HEK293T (cell line): Measurements from ENCODE around the gene GGT6.

Experiments used
- CTCF ChIA-PET: fragments of 350-600 bp; formaldehyde crosslinking; extraction: SDS; loops from one replicate; lab custom pipeline; 2021; ENCODE audit warnings: antibody characterized with exemption, inconsistent platforms; lab: Yijun Ruan, JAX
- POLR2A ChIA-PET: fragments of 350-600 bp; formaldehyde crosslinking; extraction: SDS; loops from one replicate; lab custom pipeline; 2020; ENCODE audit warnings: antibody characterized with exemption, inconsistent platforms; lab: Yijun Ruan, JAX
- DNase-seq: peaks from one replicate; pipeline ENCODE4 v3.0.0; 2012; ENCODE audit warnings: mixed read lengths; ENCODE audit errors: extremely low spot score
- ARNT ChIP-seq: fragments of 450-650 bp; IDR thresholded peaks from 2 replicates; pipeline ENCODE4 v1.6.1; 2017; ENCODE audit warnings: mild to moderate bottlenecking
- BHLHE40 ChIP-seq: fragments of 450-650 bp; IDR thresholded peaks from 2 replicates; pipeline ENCODE4 v1.6.1; 2016; ENCODE audit warnings: mild to moderate bottlenecking, moderate library complexity, borderline replicate concordance
- CTBP1 ChIP-seq: fragments of 450-650 bp; IDR thresholded peaks from 2 replicates; pipeline ENCODE4 v1.6.1; 2016; ENCODE audit warnings: borderline replicate concordance
- ELF4 ChIP-seq: fragments of 450-650 bp; IDR thresholded peaks from 2 replicates; pipeline ENCODE4 v1.6.1; 2017; ENCODE audit warnings: antibody characterized with exemption
- FOXA1 ChIP-seq: fragments of 450-650 bp; IDR thresholded peaks from 2 replicates; pipeline ENCODE4 v1.6.1; 2016; ENCODE audit warnings: mild to moderate bottlenecking
- FOXK2 ChIP-seq: fragments of 450-650 bp; IDR thresholded peaks from 2 replicates; pipeline ENCODE4 v1.6.1; 2016; ENCODE audit warnings: mild to moderate bottlenecking
- FOXM1 ChIP-seq: fragments of 450-650 bp; IDR thresholded peaks from 2 replicates; pipeline ENCODE4 v1.6.1; 2017; ENCODE audit warnings: mild to moderate bottlenecking, borderline replicate concordance
- HDGF ChIP-seq: fragments of 450-650 bp; IDR thresholded peaks from 2 replicates; pipeline ENCODE4 v1.6.1; 2017; ENCODE audit warnings: antibody characterized with exemption, borderline replicate concordance
- L3MBTL2 ChIP-seq: fragments of 450-650 bp; conservative IDR thresholded peaks from 2 replicates; pipeline ENCODE4 v1.6.1; 2016; ENCODE audit warnings: mild to moderate bottlenecking
- LEF1 ChIP-seq: fragments of 450-650 bp; IDR thresholded peaks from 2 replicates; pipeline ENCODE4 v1.6.1; 2017; ENCODE audit warnings: mild to moderate bottlenecking, borderline replicate concordance
- NFRKB ChIP-seq: fragments of 450-650 bp; IDR thresholded peaks from 2 replicates; pipeline ENCODE4 v1.6.1; 2016; ENCODE audit warnings: mild to moderate bottlenecking, moderate library complexity
- PKNOX1 ChIP-seq: fragments of 450-650 bp; IDR thresholded peaks from 2 replicates; pipeline ENCODE4 v1.6.1; 2016
- SP1 ChIP-seq: fragments of 450-650 bp; IDR thresholded peaks from 2 replicates; pipeline ENCODE4 v1.6.1; 2017
- SUZ12 ChIP-seq: fragments of 450-650 bp; IDR thresholded peaks from 2 replicates; pipeline ENCODE4 v1.6.1; 2016; ENCODE audit warnings: mild to moderate bottlenecking
- TARDBP ChIP-seq: fragments of 450-650 bp; IDR thresholded peaks from 2 replicates; pipeline ENCODE4 v1.6.1; 2016
- ZNF384 ChIP-seq: fragments of 450-650 bp; IDR thresholded peaks from 2 replicates; pipeline ENCODE4 v1.6.1; 2016

The GGT6 gene

GRCh38 chr17:4511199-4511932, 49.0 kb downstream of the GGT6 start:
- no peak for DNase-seq
- CTCF ChIA-PET: no interaction called here
- TF ChIP-seq CTBP1 (no peak), ARNT (no peak)
- POLR2A ChIA-PET: no interaction called here

GRCh38 chr17:4510618-4510941, 49.8 kb downstream of the GGT6 start:
- no peak for DNase-seq
- no peak for TF ChIP-seq HDGF
- TF ChIP-seq L3MBTL2: no peak
- TF ChIP-seq ARNT: no peak
- no peak for TF ChIP-seq SUZ12
- TF ChIP-seq PKNOX1: no peak
- no peak for TF ChIP-seq TARDBP
- POLR2A ChIA-PET: interaction anchor here (0.9 to 1.5 kb wide), 2 partner anchors 11 to 12 kb away, joined by 3 read pairs; partner anchors contain the start of gene SPNS2
- CTCF ChIA-PET: no interaction called here

- no peak for TF ChIP-seq L3MBTL2
- no peak for TF ChIP-seq CTBP1
- no peak for TF ChIP-seq FOXM1
- no peak for TF ChIP-seq BHLHE40
- TF ChIP-seq TARDBP: no peak
- no peak for TF ChIP-seq FOXK2
- no peak for TF ChIP-seq ZNF384
- no peak for TF ChIP-seq PKNOX1
- no peak for TF ChIP-seq HDGF
- TF ChIP-seq FOXA1: no peak
- no peak for TF ChIP-seq ELF4
- no peak for TF ChIP-seq LEF1
- no peak for TF ChIP-seq NFRKB
- no peak for TF ChIP-seq SUZ12
- ChIA-PET POLR2A (interaction anchor here (0.9 to 1.5 kb wide), 2 partner anchors 10 to 11 kb away, joined by 3 read pairs; partner anchors contain the start of gene SPNS2), CTCF (no interaction called here)
- DNase-seq: no peak
Measured at GRCh38 chr17:4509923-4510617, 50.3 kb downstream of the GGT6 start.

GRCh38 chr17:4509401-4509800, 51.0 kb downstream of the GGT6 start:
- POLR2A ChIA-PET: interaction anchor here (1.5 kb wide), 1 partner anchor 10 kb away, joined by 3 read pairs; no protein-coding TSS in a partner anchor

GRCh38 chr17:4508207-4508606, 52.2 kb downstream of the GGT6 start:
- ChIA-PET POLR2A (no interaction called here), CTCF (no interaction called here)
- TF ChIP-seq TARDBP: no peak
- no peak for TF ChIP-seq ELF4
- no peak for TF ChIP-seq SP1
- no peak for TF ChIP-seq SUZ12
- TF ChIP-seq BHLHE40: no peak
- no peak for TF ChIP-seq FOXA1
- TF ChIP-seq PKNOX1: no peak
- no peak for TF ChIP-seq NFRKB
- no peak for TF ChIP-seq L3MBTL2
- no peak for TF ChIP-seq CTBP1
- TF ChIP-seq FOXM1: no peak
- no peak for TF ChIP-seq ARNT
- DNase-seq: no peak

More at GRCh38 chr17:4509401-4509800, 51.0 kb downstream of the GGT6 start:
- CTCF ChIA-PET: no interaction called here
- DNase-seq: no peak
- TF ChIP-seq FOXK2 (no peak), SUZ12 (no peak), HDGF (no peak), CTBP1 (no peak), TARDBP (no peak), ELF4 (no peak), ZNF384 (no peak), NFRKB (no peak), LEF1 (no peak), BHLHE40 (no peak), PKNOX1 (no peak), ARNT (no peak), FOXA1 (no peak), SP1 (no peak), L3MBTL2 (no peak), FOXM1 (no peak)
